Measurements from ENCODE around the gene APBB1. TPM values are rescaled to one million over a fixed set of nuclear protein-coding genes. Genes with fewer than 3 reads are reported as not detected.
A peak's percentile ranks its signal among the peaks of the same experiment; 100 is the strongest.

The APBB1 gene
- total and polyA plus RNA-seq, 2 of the 4 experiments (the other 2 are of a cell fraction), result 39.4 to 44.1 TPM

DNA sequence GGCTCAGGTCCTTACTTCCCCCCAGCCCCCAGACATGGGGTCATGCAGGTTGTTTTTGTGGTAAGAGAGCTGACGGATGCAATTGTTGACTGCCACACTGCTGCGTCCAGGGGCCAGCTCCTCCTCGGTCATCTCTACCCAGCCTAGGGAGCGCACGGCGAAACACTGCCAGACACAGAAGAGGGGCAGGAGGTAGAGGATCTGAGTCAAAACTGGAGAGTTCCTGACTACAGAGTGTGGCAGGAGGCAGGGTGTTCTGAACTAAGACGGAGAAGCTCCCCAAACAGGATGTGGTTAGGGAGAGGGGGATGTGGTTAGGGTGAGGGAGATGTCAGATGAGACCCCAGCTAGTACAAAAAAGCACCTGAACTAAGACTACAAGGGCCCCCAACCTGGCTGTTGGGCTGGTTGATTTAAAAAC is 16.3 kb downstream of the APBB1 start:
- Histone ChIP-seq H3K9me1 (ENCODE audit: insufficient read depth, low read length) (peaks cover 39% of the 10 kb centered on the region), H2BK15ac (ENCODE audit: low read depth, low read length) (no peak overlapping the region), H3K4me2 (ENCODE audit: low read depth, low read length) (no peak overlapping the region), H3K4me1 (ENCODE audit: control insufficient read depth, insufficient read depth, low read length) (peaks cover 12% of the 10 kb centered on the region), H2AK9ac (replicated peaks; ENCODE audit: low read depth, low read length, poor library complexity) (no peak overlapping the region), H3K56ac (ENCODE audit: extremely low read depth, insufficient read depth, low read length) (no peak overlapping the region), H3K23ac (ENCODE audit: low read depth, low read length) (no peak overlapping the region), H4K5ac (ENCODE audit: low read depth, low read length) (no peak overlapping the region), H3K27me3 (ENCODE audit: control insufficient read depth, insufficient read depth, low read length) (no peaks in the 10 kb centered on the region), H4K20me1 (ENCODE audit: insufficient read depth, low read length) (peaks cover 8% of the 10 kb centered on the region; the same call in 1 of the 2 replicates), H3K4me3 (ENCODE audit: insufficient read depth, low read depth, low read length) (no peak overlapping the region), H3K36me3 (ENCODE audit: control insufficient read depth, insufficient read depth, low read length) (peaks cover 22% of the 10 kb centered on the region; the same call in 1 of the 2 replicates), H3K27ac (ENCODE audit: insufficient read depth, low read length) (no peak overlapping the region), H2BK20ac (ENCODE audit: low read depth, low read length) (no peak overlapping the region), H3K9ac (ENCODE audit: low read depth, low read length) (no peak overlapping the region), H2AFZ (replicated peaks; ENCODE audit: low read length, poor library complexity) (no peak overlapping the region), H3K18ac (ENCODE audit: low read depth, low read length) (no peak overlapping the region), H3K4ac (ENCODE audit: low read depth, low read length) (no peak overlapping the region), H2BK5ac (ENCODE audit: low read depth, low read length, poor library complexity, severe bottlenecking) (no peak overlapping the region), H3K79me1 (ENCODE audit: low read depth in 1 of 2, low read length in 2 of 2) (peaks cover 4 to 13% of the 10 kb centered on the region in 2 experiments), H4K91ac (ENCODE audit: insufficient read depth, low read depth, low read length) (no peak overlapping the region), H3K9me3 (ENCODE audit: control insufficient read depth, insufficient read depth, low read length) (no peaks in the 10 kb centered on the region), H2AK5ac (ENCODE audit: low read depth, low read length) (no peak overlapping the region), H4K8ac (ENCODE audit: low read depth in 2 of 2, low read length in 2 of 2) (no peak overlapping the region), H2BK120ac (ENCODE audit: low read depth, low read length) (no peak overlapping the region), H3K14ac (replicated peaks; ENCODE audit: low read depth, low read length) (no peak overlapping the region)
- TF ChIP-seq CHD1 (IDR thresholded peaks at IDR 0.05; ENCODE audit: low read depth, low read length), result no peak
- TF ChIP-seq CTCF (conservative IDR thresholded peaks at IDR 0.05; ENCODE audit: low read depth, low read length), result no peak
- no peak for TF ChIP-seq SMC3 (IDR thresholded peaks at IDR 0.05; ENCODE audit: low read depth, low read length)
- no peak for TF ChIP-seq BHLHE40 (IDR thresholded peaks at IDR 0.05; ENCODE audit: low read depth, low read length)
- TF ChIP-seq POLR2A (IDR thresholded peaks at IDR 0.05; ENCODE audit: low read depth, low read length), result no peak
- no peak for TF ChIP-seq CEBPB (IDR thresholded peaks at IDR 0.05; ENCODE audit: low read depth, low read length)
- WGBS, 2 experiments (ENCODE audit: extremely low coverage in 2 of 2, insufficient read length in 1 of 2), result 0% methylated on average over 1 of the region's 7 CpGs; no CpG with 5 or more reads in 1 of the 2 experiments
- DNase-seq, result peak; percentile 39
- ChIA-PET CTCF (no interaction called here), POLR2A (ENCODE audit: unreplicated experiment) (no interaction called here)
- BruUV-seq (replicated peaks), result no TSS peak
- in situ Hi-C loops (cut with MboI; ENCODE audit: low sequenced_read_pairs), result no loop called here
- ATAC-seq (ENCODE audit: low read depth), result no peak
- dilution Hi-C loops (cut with HindIII; ENCODE audit: low sequenced_read_pairs, unreplicated experiment), result no loop called here
- intact Hi-C loops (cut with micrococcal nuclease), result no loop called here
